Stimulated activated CD8-positive, alpha-beta memory T cell treated with anti-CD3 and anti-CD28 coated beads, Interleukin-12 subunit alpha, Interleukin-12 subunit beta, amount 100 ng/mL, for 24 hours (primary cell): ENCODE results near the gene MOCS2.
A peak's percentile ranks its signal among the peaks of the same experiment; 100 is the strongest.

Experiments
- DNase-seq: peaks from one replicate; pipeline ENCODE4 v3.0.0-alpha.2; 2020; ENCODE audit errors: extremely low read depth

The MOCS2 gene

GRCh38 chr5:53095217-53095616, 14.3 kb downstream of the MOCS2 start:
- no peak for DNase-seq

DNA sequence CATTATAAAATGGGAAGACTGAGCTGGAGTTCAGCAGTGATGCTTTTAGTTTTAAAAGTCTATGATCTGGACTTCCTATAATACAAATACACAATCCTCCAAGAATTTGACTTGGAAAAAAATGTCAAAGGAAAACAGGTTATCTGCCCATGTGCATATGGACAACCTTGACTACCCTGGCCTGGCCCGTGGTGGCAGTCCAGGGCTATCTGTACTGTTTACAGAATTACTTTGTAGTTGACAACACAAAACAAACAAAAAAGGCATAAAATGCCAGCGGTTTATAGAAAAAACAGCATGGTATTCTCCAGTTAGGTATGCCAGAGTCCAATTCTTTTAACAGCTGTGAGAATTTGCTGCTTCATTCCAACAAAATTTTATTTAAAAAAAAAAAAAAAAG, 17.3 kb downstream of the MOCS2 start:
- no peak for DNase-seq

- no peak for DNase-seq
Measured at GRCh38 chr5:53091289-53091688, 18.3 kb downstream of the MOCS2 start.

DNA sequence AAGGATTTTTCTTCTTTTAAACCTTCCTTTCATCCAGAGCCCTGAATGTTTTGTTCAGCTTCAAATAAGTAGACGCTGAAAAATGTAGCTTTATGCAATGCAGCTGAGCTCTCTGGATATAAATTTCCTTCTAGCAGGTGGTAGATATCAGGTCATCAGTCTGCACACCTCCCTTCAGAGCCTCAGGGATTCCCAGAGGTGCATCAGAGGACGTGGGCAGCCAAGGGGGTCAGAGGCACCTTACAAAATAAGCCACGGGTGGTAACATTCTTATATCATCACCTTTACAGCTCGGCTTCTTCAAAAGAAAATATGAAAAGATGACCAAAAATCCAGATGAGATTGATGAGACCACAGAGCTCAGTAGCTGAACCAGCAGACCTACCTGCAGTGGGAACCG, 19.3 kb downstream of the MOCS2 start:
- DNase-seq: no peak

- DNase-seq: no peak
Measured at GRCh38 chr5:53089481-53089991, 20.0 kb downstream of the MOCS2 start.

- DNase-seq: no peak
Measured at GRCh38 chr5:53087621-53088121, 21.9 kb downstream of the MOCS2 start.

DNA sequence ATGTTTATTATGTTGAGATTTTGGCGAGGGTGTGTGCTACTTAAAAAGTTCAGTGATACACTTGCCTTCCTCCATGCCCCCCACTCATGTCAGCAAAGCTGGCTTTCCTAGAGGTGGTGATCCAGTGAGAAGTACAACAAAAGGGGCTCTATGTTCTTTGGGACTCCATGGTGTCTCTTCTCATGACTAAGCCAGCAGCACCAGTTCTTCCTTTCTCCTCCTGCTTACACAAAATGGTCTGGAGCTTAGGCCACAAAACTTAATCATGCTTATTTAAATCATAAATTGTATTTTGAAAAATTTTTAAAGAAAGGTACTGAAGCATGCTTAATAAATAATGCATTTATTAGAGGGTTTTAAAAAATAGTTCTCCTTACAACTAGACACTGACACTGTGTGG, 22.4 kb downstream of the MOCS2 start:
- DNase-seq: no peak

DNA sequence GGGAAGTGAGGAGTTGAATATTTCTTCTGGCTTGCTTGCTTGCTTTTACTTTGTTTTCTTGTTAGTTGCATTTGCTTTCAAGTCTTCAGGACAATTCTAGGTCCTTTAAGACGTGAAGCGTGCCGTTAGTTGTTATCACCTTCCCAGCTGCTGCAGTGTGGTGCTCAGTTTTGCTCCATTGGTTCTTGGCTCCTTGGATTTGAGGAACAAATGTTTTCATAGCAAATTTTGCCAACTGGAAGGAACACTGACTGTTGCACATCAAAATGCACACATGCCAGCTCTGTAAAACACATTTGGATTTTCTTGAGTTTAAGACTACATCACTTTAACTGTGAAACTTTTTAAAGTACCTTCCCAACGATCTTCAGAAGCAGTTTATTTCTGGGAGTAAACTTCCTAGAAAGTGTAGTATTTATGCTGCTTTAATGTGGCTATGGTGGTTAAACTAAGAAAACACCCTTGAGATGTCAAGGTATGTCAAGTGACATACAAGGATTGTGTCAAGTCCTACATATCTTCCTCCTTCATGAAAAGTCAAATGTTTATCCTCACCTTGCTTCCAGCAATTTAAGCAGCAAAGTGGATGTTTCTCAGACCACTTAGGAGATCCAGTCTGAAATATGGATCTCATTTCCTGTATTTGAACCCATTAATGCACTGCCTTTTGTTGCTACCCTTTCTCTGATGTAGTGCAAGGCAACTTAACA, 24.9 kb downstream of the MOCS2 start:
- DNase-seq: no peak

GRCh38 chr5:53083927-53084326, 25.6 kb downstream of the MOCS2 start:
- no peak for DNase-seq

- no peak for DNase-seq
Measured at GRCh38 chr5:53080271-53080670, 29.3 kb downstream of the MOCS2 start.

- no peak for DNase-seq
Measured at GRCh38 chr5:53076014-53076583, 33.5 kb downstream of the MOCS2 start.

DNA sequence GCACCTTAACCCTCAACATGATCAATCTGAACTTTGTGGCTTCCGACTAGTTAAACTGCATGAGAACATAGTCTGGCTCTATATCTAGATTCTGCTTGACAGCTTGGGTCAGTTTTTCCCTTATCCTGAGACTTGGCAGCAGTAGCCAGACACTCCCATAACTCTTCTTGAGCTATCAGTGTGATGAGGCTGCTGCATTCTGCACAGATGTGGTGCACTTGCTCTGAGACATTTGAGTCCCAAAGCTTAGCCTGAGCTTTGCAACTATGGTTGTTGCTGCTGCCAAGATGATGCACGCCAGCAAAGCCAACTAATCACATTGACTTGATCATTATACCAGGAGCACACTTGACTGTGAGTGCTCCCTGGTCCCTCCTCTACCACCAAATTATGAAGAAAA, 36.2 kb downstream of the MOCS2 start:
- no peak for DNase-seq

GRCh38 chr5:53071738-53072137, 37.8 kb downstream of the MOCS2 start:
- no peak for DNase-seq

GRCh38 chr5:53071298-53071697, 38.3 kb downstream of the MOCS2 start:
- DNase-seq: no peak

- DNase-seq: peak; percentile 16
Measured at GRCh38 chr5:53069626-53070025, 39.9 kb downstream of the MOCS2 start.

DNA sequence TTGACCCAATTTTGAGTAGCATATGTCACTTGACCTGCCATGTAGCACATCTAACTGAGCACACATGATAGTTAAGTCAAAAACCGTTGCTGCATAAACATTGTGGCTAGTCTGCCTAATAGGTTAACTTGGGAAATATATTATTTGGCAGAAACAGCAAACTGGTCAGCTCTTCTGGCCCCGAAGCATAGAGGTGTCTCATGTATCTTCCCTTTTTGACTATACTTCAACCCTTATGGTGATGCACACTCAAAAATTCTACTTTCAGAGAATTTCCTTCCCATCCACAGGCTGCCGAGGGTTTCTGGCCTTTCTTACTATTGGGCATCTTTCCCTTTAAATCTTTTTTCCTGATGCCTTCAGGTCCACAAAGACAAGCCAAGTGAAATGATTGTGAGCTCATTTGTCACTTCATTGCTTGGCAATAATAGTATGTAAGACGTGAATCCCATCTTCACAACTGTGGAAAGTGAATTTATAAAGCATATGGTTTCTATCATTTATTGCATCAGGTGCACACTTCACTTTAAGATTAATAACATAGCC, 41.2 kb downstream of the MOCS2 start:
- DNase-seq: no peak

DNA sequence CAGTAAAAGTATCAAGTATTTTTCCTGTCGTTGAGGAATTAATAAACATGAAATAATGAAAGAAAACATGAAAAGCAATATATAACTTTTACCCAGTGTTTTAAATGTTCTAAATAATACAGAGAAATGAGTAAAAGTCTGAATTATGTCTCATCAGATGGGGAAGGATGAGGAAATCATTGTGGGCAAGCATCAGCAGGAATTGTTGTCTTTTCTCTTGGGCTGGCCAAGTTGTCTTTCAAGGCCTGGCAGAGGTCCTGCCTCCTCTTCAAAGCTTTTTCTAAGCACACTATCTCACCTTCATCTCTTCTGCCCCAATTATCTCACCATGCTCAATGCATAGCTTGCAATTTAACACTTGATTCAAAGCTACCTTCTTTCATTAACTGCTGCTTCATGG, 41.9 kb downstream of the MOCS2 start:
- no peak for DNase-seq

DNA sequence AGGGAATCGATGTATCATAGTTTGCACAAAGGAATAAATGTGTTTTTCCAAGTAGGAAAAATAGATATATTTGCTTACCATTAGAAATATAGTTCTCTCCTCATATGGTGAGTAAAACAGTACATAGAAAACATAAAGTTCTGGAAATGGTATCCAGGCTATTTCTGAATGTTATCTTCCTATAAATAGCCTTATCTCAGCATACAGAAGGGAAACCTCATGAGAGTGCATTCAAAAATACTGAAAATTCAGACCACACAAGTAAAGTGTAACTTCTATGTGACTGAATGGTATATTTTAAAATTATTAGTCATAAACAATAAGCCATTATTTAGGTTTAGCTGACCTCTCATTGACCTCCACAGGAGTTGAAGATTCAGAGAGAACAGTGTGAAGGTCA, 43.5 kb downstream of the MOCS2 start:
- DNase-seq: no peak

DNA sequence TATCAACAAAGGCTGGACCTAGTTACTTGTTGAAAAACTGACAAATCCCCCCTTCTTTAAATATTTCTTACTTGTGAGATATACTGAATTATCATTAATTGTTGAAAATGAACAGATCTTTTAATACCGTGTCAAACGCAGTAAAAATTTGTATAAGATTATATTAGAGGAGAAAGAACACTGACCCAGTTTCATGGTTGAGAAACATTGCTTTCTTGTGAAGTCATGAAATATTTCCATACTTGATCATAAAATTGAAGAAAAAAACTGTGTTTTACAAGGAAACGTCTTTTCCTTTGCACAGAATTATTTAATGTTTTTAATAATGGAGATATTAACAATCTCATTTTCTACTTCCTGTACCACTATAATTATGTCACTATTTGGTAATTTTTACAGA, 45.8 kb downstream of the MOCS2 start:
- DNase-seq: no peak

GRCh38 chr5:53063176-53063575, 46.4 kb downstream of the MOCS2 start:
- DNase-seq: no peak

GRCh38 chr5:53059281-53059680, 50.3 kb downstream of the MOCS2 start:
- DNase-seq: no peak

DNA sequence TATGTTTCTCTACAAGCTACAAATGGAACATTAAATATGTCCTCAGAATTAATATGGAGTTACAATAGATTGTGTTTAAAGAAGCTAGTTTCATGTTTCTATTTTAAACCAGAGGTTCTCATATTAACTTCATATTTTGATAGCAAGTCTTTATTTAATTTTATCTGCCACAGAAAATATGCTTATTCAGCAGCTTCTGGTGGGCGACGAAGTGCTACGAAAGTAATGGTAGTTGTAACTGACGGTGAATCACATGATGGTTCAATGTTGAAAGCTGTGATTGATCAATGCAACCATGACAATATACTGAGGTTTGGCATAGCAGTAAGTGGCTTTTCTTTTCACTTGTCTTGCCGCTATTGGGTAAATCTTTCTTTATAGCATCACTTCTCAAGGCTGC, 54.2 kb downstream of the MOCS2 start:
- DNase-seq: no peak

DNA sequence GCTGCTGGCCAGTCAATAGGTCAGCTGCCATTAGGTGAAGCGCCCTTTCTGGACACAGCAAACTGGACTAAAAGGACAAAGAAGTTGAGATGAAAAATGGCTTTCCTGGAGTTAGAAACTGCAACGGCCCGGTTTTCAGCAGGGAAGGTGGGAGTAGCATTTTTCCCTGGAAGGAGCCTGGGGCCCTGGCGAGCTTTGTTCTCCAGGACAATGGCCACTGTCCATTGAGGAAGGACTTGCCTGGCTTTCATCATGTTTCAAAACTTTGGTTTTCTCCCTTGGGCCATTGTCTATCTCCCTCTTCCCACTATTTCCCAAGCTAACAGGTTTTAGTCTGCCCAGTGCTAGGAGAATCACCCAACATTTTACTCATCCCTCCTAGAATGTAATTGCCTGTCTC, 56.2 kb downstream of the MOCS2 start:
- no peak for DNase-seq
